ENCODE data around the gene C12orf60. TPM values are rescaled to one million over a fixed set of nuclear protein-coding genes. Genes with fewer than 3 reads are reported as not detected.
A peak's percentile ranks its signal among the peaks of the same experiment; 100 is the strongest.

The C12orf60 gene
- total and polyA plus RNA-seq, 2 donors: 1.0 to 3.6 TPM

- no peak overlapping the region for H3K27ac ChIP-seq (ENCODE audit: low read depth)
- peaks cover 11% of the 10 kb centered on the region for H3K36me3 ChIP-seq (ENCODE audit: insufficient read depth)
- no peak overlapping the region for H3K4me3 ChIP-seq (ENCODE audit: low read depth, low read length)
- no peak for DNase-seq (ENCODE audit: extremely low spot score)
- WGBS: 93% methylated on average over 3 of the region's 3 CpGs
- H3K4me1 ChIP-seq (ENCODE audit: insufficient read depth): no peaks in the 10 kb centered on the region
Measured at GRCh38 chr12:14785568-14785967, 17.9 kb upstream of the C12orf60 start.

- 54% methylated on average over 4 of the region's 4 CpGs for WGBS
- H3K4me1 ChIP-seq (ENCODE audit: insufficient read depth): no peaks in the 10 kb centered on the region
- no peak overlapping the region for H3K27ac ChIP-seq (ENCODE audit: low read depth)
- peaks cover 13% of the 10 kb centered on the region for H3K36me3 ChIP-seq (ENCODE audit: insufficient read depth)
- no peak overlapping the region for H3K4me3 ChIP-seq (ENCODE audit: low read depth, low read length)
- DNase-seq (ENCODE audit: extremely low spot score): no peak
Measured at GRCh38 chr12:14795028-14795448, 8.4 kb upstream of the C12orf60 start.

GRCh38 chr12:14802247-14802646 is 1.2 kb upstream of the C12orf60 start:
- DNase-seq (ENCODE audit: extremely low spot score): no peak
- Histone ChIP-seq H3K27ac (ENCODE audit: low read depth) (no peak overlapping the region), H3K36me3 (ENCODE audit: insufficient read depth) (peaks cover 6% of the 10 kb centered on the region), H3K4me1 (ENCODE audit: insufficient read depth) (no peaks in the 10 kb centered on the region), H3K4me3 (ENCODE audit: low read depth, low read length) (peak overlapping the region; percentile 84)
- 56% methylated on average over 4 of the region's 4 CpGs for WGBS

GRCh38 chr12:14802721-14803010 is 804 bp upstream of the C12orf60 start:
- H3K4me1 ChIP-seq (ENCODE audit: insufficient read depth): no peaks in the 10 kb centered on the region
- H3K27ac ChIP-seq (ENCODE audit: low read depth): peak overlapping the region; percentile 53
- under 1% methylated on average over 7 of the region's 7 CpGs for WGBS
- no peak for DNase-seq (ENCODE audit: extremely low spot score)
- peaks cover 3% of the 10 kb centered on the region for H3K36me3 ChIP-seq (ENCODE audit: insufficient read depth)
- peak overlapping the region; percentile 84 for H3K4me3 ChIP-seq (ENCODE audit: low read depth, low read length)

- under 1% methylated on average over 12 of the region's 12 CpGs for WGBS
Measured at GRCh38 chr12:14803830-14804160, 325 bp downstream of the C12orf60 start.

GRCh38 chr12:14810167-14810952 is 6.9 kb downstream of the C12orf60 start:
- H3K36me3 ChIP-seq (ENCODE audit: insufficient read depth): no peaks in the 10 kb centered on the region
- no peak overlapping the region for H3K27ac ChIP-seq (ENCODE audit: low read depth)
- WGBS: 87% methylated on average over 5 of the region's 5 CpGs
- no peak for DNase-seq (ENCODE audit: extremely low spot score)
- no peaks in the 10 kb centered on the region for H3K4me1 ChIP-seq (ENCODE audit: insufficient read depth)
- no peak overlapping the region for H3K4me3 ChIP-seq (ENCODE audit: low read depth, low read length)

More at GRCh38 chr12:14803830-14804160, 325 bp downstream of the C12orf60 start:
- peak overlapping the region; percentile 54 for H3K27ac ChIP-seq (ENCODE audit: low read depth)
- peaks cover 3% of the 10 kb centered on the region for H3K36me3 ChIP-seq (ENCODE audit: insufficient read depth)
- peak overlapping the region; percentile 84 for H3K4me3 ChIP-seq (ENCODE audit: low read depth, low read length)
- no peak for DNase-seq (ENCODE audit: extremely low spot score)
- H3K4me1 ChIP-seq (ENCODE audit: insufficient read depth): no peaks in the 10 kb centered on the region

GRCh38 chr12:14810953-14811483 is 7.5 kb downstream of the C12orf60 start:
- no peaks in the 10 kb centered on the region for H3K36me3 ChIP-seq (ENCODE audit: insufficient read depth)
- WGBS: 89% methylated on average over 1 of the region's 1 CpG
- no peak overlapping the region for H3K4me3 ChIP-seq (ENCODE audit: low read depth, low read length)
- no peak for DNase-seq (ENCODE audit: extremely low spot score)
- H3K27ac ChIP-seq (ENCODE audit: low read depth): no peak overlapping the region
- H3K4me1 ChIP-seq (ENCODE audit: insufficient read depth): no peaks in the 10 kb centered on the region

- no peak overlapping the region for H3K27ac ChIP-seq (ENCODE audit: low read depth)
- DNase-seq (ENCODE audit: extremely low spot score): no peak
- 95% methylated on average over 2 of the region's 2 CpGs for WGBS
- no peak overlapping the region for H3K4me3 ChIP-seq (ENCODE audit: low read depth, low read length)
- H3K4me1 ChIP-seq (ENCODE audit: insufficient read depth): no peaks in the 10 kb centered on the region
- no peaks in the 10 kb centered on the region for H3K36me3 ChIP-seq (ENCODE audit: insufficient read depth)
Measured at GRCh38 chr12:14811486-14811885, 8.0 kb downstream of the C12orf60 start.

GRCh38 chr12:14814014-14814413 is 10.5 kb downstream of the C12orf60 start, which contains the start of gene SMCO3:
SMCO3 (minus strand) TSS chr12:14814182; CDS start chr12:14806680, 7,502 bp downstream.
- H3K4me3 ChIP-seq (ENCODE audit: low read depth, low read length): no peak within 1 kb of the TSS
- DNase-seq (ENCODE audit: extremely low spot score): no peak
- no peaks in the 10 kb centered on the region for H3K4me1 ChIP-seq (ENCODE audit: insufficient read depth)
- H3K27ac ChIP-seq (ENCODE audit: low read depth): no peak within 1 kb of the TSS
- WGBS: 56% methylated on average over 3 of the region's 3 CpGs
- H3K36me3 ChIP-seq (ENCODE audit: insufficient read depth): no peaks in the 10 kb centered on the region

- WGBS: 82% methylated on average over 1 of the region's 1 CpG
- no peaks in the 10 kb centered on the region for H3K36me3 ChIP-seq (ENCODE audit: insufficient read depth)
Measured at GRCh38 chr12:14824012-14824634, 20.7 kb downstream of the C12orf60 start.

GRCh38 chr12:14825256-14825655 is 21.8 kb downstream of the C12orf60 start:
- DNase-seq (ENCODE audit: extremely low spot score): no peak
- H3K27ac ChIP-seq (ENCODE audit: low read depth): no peak overlapping the region

More at GRCh38 chr12:14824012-14824634, 20.7 kb downstream of the C12orf60 start:
- Histone ChIP-seq H3K4me1 (ENCODE audit: insufficient read depth) (no peaks in the 10 kb centered on the region), H3K4me3 (ENCODE audit: low read depth, low read length) (no peak overlapping the region), H3K27ac (ENCODE audit: low read depth) (no peak overlapping the region)
- DNase-seq (ENCODE audit: extremely low spot score): no peak

GRCh38 chr12:14826491-14826890 is 23.0 kb downstream of the C12orf60 start:
- no peak overlapping the region for H3K4me3 ChIP-seq (ENCODE audit: low read depth, low read length)
- H3K27ac ChIP-seq (ENCODE audit: low read depth): no peak overlapping the region
- H3K4me1 ChIP-seq (ENCODE audit: insufficient read depth): no peaks in the 10 kb centered on the region
- WGBS: 67% methylated on average over 5 of the region's 5 CpGs
- no peaks in the 10 kb centered on the region for H3K36me3 ChIP-seq (ENCODE audit: insufficient read depth)
- DNase-seq (ENCODE audit: extremely low spot score): no peak

More at GRCh38 chr12:14825256-14825655, 21.8 kb downstream of the C12orf60 start:
- H3K36me3 ChIP-seq (ENCODE audit: insufficient read depth): no peaks in the 10 kb centered on the region
- H3K4me1 ChIP-seq (ENCODE audit: insufficient read depth): no peaks in the 10 kb centered on the region
- no peak overlapping the region for H3K4me3 ChIP-seq (ENCODE audit: low read depth, low read length)

GRCh38 chr12:14827043-14827442 is 23.6 kb downstream of the C12orf60 start:
- DNase-seq (ENCODE audit: extremely low spot score): no peak
- Histone ChIP-seq H3K27ac (ENCODE audit: low read depth) (no peak overlapping the region), H3K4me3 (ENCODE audit: low read depth, low read length) (no peak overlapping the region), H3K36me3 (ENCODE audit: insufficient read depth) (no peaks in the 10 kb centered on the region), H3K4me1 (ENCODE audit: insufficient read depth) (no peaks in the 10 kb centered on the region)
- WGBS: 90% methylated on average over 2 of the region's 2 CpGs

- Histone ChIP-seq H3K36me3 (ENCODE audit: insufficient read depth) (no peaks in the 10 kb centered on the region), H3K4me3 (ENCODE audit: low read depth, low read length) (no peak overlapping the region), H3K27ac (ENCODE audit: low read depth) (no peak overlapping the region), H3K4me1 (ENCODE audit: insufficient read depth) (no peaks in the 10 kb centered on the region)
- DNase-seq (ENCODE audit: extremely low spot score): no peak
Measured at GRCh38 chr12:14828892-14829291, 25.4 kb downstream of the C12orf60 start.
